Fibroblast of lung (primary cell): ENCODE measurements around the gene LRGUK. TPM values are rescaled to one million over a fixed set of nuclear protein-coding genes. Genes with fewer than 3 reads are reported as not detected.

Source experiments
- DNase-seq, 2 donors: peaks; one replicate each; pipeline versions ENCODE4 v3.0.0 to v3.0.0-alpha.2; 2010; ENCODE audit warnings: low read depth in 2 of 2
- H2AFZ ChIP-seq: 2 replicates; pipeline ENCODE4 v1.5.1; 2012; ENCODE audit warnings: low read length, control low read depth, inconsistent platforms
- H3K27ac ChIP-seq: 2 replicates; pipeline ENCODE4 v1.5.1; 2011; ENCODE audit warnings: low read length, control low read depth; ENCODE audit not compliant: insufficient read depth
- H3K27me3 ChIP-seq: 2 replicates; pipeline ENCODE4 v1.5.1; 2011; ENCODE audit warnings: mild to moderate bottlenecking, low read length; ENCODE audit not compliant: control insufficient read depth, insufficient read depth
- H3K36me3 ChIP-seq: 2 replicates; pipeline ENCODE4 v1.5.1; 2011; ENCODE audit warnings: low read length; ENCODE audit not compliant: control insufficient read depth, insufficient read depth
- H3K4me1 ChIP-seq: 2 replicates; pipeline ENCODE4 v1.5.1; 2011; ENCODE audit warnings: low read length; ENCODE audit not compliant: control insufficient read depth, insufficient read depth; ENCODE audit errors: extremely low read depth
- H3K4me2 ChIP-seq: 2 replicates; pipeline ENCODE4 v1.5.1; 2011; ENCODE audit warnings: low read length, control low read depth; ENCODE audit not compliant: insufficient read depth; ENCODE audit errors: extremely low read depth
- H3K4me3 ChIP-seq, 4 experiments: fragments of 200-600 bp in 1 of 4; sonication (generic) in 1 of 4; replicated peaks in 1 of 4; 2 replicates each; pipeline ENCODE4 v1.5.1; 2011 to 2016; ENCODE audit warnings: low read length in 4 of 4, low read depth in 3 of 4, mild to moderate bottlenecking in 3 of 4, control low read depth in 2 of 4, inconsistent platforms in 1 of 4, mixed read lengths in 1 of 4; ENCODE audit not compliant: insufficient read depth in 1 of 4; ENCODE audit errors: control extremely low read depth in 1 of 4
- H3K79me2 ChIP-seq: 2 replicates; pipeline ENCODE4 v1.5.1; 2012; ENCODE audit warnings: mild to moderate bottlenecking, low read length, inconsistent platforms; ENCODE audit not compliant: control insufficient read depth, insufficient read depth
- H3K9ac ChIP-seq: 2 replicates; pipeline ENCODE4 v1.5.1; 2011; ENCODE audit warnings: mild to moderate bottlenecking, low read length, control low read depth; ENCODE audit not compliant: insufficient read depth
- H3K9me3 ChIP-seq: 2 replicates; pipeline ENCODE4 v1.5.1; 2012; ENCODE audit warnings: low read depth, low read length; ENCODE audit not compliant: control insufficient read depth, insufficient read depth
- H4K20me1 ChIP-seq: 2 replicates; pipeline ENCODE4 v1.5.1; 2011; ENCODE audit warnings: low read length; ENCODE audit not compliant: control insufficient read depth, insufficient read depth; ENCODE audit errors: extremely low read depth
- EZH2 ChIP-seq: IDR thresholded peaks from 2 replicates; pipeline ENCODE4 v1.5.1; 2012; ENCODE audit warnings: low read length, control low read depth, mild to moderate bottlenecking; ENCODE audit errors: missing control alignments
- polyA plus RNA-seq, 2 donors: library from polyadenylated mRNA; depleted of rRNA in 1 of 2; stranded (reverse) in 1 of 2; unstranded in 1 of 2; fragments of >200 nt; gene quantifications; 2 replicates each; pipeline ENCODE4 v1.2.1, GENCODE V29; 2011 to 2012; ENCODE audit warnings: missing spikeins in 1 of 2
- total RNA-seq: library from RNA; depleted of rRNA; stranded (reverse); fragments of >200 nt; gene quantifications from 2 replicates; pipeline ENCODE4 v1.2.1, GENCODE V29; 2014
- TF ChIP-seq, protein P1 (sequence below), 2 donors: IDR thresholded peaks in 1 of 2; conservative IDR thresholded peaks in 1 of 2; 1 replicate in 1 of 2; 2 replicates in 1 of 2; pipeline ENCODE4 v1.5.1; 2011 to 2012; ENCODE audit warnings: low read length in 2 of 2, control low read depth in 1 of 2, inconsistent platforms in 1 of 2, low read depth in 1 of 2, mild to moderate bottlenecking in 1 of 2

The LRGUK gene
- total and polyA plus RNA-seq, 2 donors (not counting 1 experiment from before 2014, with no cell fraction given): 0.08 to 0.17 TPM

DNA sequence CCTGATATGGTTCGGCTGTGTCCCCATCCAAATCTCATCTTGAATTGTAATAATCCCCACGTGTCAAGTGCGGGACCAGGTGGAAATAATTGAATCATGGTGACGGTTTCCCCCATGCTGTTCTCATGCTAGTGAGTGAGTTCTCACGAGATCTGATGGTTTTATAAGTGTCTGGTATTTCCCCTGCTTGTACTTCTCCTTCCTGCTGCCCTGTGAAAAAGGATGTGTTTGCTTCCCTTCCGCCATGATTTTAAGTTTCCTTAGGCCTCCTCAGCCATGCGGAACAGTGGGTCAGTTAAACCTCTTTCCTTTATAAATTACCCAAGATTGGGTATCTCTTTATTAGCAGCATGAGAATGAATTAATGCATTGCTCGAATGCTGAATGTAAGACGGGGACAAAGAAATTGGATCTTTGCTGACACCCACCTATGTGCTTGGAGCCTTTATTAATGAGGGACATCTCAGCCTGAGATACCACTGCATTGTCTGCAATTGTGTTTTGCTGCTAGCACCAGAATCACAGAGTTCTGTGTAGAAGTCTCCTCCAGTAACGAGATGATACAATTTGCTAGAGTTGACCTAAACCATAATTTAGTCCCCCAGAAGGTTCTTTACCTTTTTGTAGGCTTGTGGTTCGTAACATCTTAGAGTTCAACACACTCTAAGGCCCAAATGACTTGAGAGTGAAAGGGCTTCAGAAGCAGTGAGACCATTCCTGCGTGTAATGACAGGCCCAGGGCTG lies 160.9 kb downstream of the LRGUK start:
- Histone ChIP-seq H4K20me1 (no peaks in the 10 kb centered on the region), H2AFZ (no peak overlapping the region), H3K4me1 (no peaks in the 10 kb centered on the region), H3K4me3 (no peak overlapping the region), H3K36me3 (no peaks in the 10 kb centered on the region), H3K9ac (no peak overlapping the region), H3K27me3 (no peaks in the 10 kb centered on the region), H3K9me3 (no peaks in the 10 kb centered on the region), H3K4me2 (no peak overlapping the region), H3K79me2 (no peaks in the 10 kb centered on the region), H3K27ac (no peak overlapping the region)
- no peak for TF ChIP-seq EZH2
- TF ChIP-seq, protein P1, sequence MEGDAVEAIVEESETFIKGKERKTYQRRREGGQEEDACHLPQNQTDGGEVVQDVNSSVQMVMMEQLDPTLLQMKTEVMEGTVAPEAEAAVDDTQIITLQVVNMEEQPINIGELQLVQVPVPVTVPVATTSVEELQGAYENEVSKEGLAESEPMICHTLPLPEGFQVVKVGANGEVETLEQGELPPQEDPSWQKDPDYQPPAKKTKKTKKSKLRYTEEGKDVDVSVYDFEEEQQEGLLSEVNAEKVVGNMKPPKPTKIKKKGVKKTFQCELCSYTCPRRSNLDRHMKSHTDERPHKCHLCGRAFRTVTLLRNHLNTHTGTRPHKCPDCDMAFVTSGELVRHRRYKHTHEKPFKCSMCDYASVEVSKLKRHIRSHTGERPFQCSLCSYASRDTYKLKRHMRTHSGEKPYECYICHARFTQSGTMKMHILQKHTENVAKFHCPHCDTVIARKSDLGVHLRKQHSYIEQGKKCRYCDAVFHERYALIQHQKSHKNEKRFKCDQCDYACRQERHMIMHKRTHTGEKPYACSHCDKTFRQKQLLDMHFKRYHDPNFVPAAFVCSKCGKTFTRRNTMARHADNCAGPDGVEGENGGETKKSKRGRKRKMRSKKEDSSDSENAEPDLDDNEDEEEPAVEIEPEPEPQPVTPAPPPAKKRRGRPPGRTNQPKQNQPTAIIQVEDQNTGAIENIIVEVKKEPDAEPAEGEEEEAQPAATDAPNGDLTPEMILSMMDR (conservative IDR thresholded peaks at IDR 0.05 in 1 of 2, IDR thresholded peaks at IDR 0.05 in 1 of 2; ENCODE audit: low read depth in 1 of 2, low read length in 2 of 2): no peak
- DNase-seq: no peak

DNA sequence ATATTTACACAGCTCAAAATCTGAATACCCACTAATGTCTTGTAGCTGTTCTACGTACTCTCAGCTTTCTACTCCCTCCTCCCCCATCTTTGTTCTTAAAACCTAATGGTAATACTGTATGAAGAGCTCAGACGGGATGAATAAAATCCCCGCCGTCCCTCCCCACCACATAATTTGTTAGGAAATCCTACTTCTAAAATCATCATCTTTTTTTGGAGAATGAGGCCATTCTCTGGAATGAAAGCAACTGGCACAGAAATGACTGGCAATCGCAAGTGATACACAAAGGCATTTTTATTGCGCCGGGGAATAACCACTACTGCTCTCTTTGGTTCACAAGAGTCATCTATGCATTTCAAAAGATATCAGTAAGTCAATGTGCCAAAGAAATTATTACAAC lies 162.3 kb downstream of the LRGUK start:
- Histone ChIP-seq H3K79me2 (no peaks in the 10 kb centered on the region), H3K9me3 (no peaks in the 10 kb centered on the region), H3K4me3 (no peak overlapping the region), H3K27ac (no peak overlapping the region), H3K4me1 (no peaks in the 10 kb centered on the region), H4K20me1 (no peaks in the 10 kb centered on the region), H3K9ac (no peak overlapping the region), H2AFZ (no peak overlapping the region), H3K36me3 (no peaks in the 10 kb centered on the region), H3K27me3 (no peaks in the 10 kb centered on the region), H3K4me2 (no peak overlapping the region)
- TF ChIP-seq, protein P1 (conservative IDR thresholded peaks at IDR 0.05 in 1 of 2, IDR thresholded peaks at IDR 0.05 in 1 of 2; ENCODE audit: low read depth in 1 of 2, low read length in 2 of 2): no peak
- no peak for TF ChIP-seq EZH2
- DNase-seq: no peak

DNA sequence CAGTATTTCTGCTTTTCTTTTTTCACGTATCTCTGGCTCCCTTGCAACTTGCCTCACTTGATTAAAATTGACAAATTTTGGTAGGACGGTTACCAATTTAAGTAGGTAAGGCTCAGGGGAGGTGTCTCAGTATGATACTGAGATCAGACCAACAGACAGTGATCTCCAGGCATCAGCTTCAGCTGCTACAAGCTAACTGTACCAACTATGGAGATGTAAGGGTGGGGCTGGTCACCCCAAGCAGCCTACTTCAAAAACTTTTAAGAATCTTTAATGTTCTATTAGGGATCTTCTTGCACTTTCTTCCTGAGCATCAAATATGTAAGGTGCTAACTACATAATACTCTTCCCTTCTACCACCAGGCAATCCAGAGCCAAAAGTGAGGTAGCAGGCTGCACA lies 162.7 kb downstream of the LRGUK start:
- no peak overlapping the region for H3K4me2 ChIP-seq

More for the DNA sequence above, 162.7 kb downstream of the LRGUK start:
- Histone ChIP-seq H3K36me3 (no peaks in the 10 kb centered on the region), H2AFZ (no peak overlapping the region), H3K79me2 (no peaks in the 10 kb centered on the region), H3K9ac (no peak overlapping the region), H4K20me1 (no peaks in the 10 kb centered on the region), H3K27ac (no peak overlapping the region), H3K4me1 (no peaks in the 10 kb centered on the region), H3K27me3 (no peaks in the 10 kb centered on the region), H3K9me3 (no peaks in the 10 kb centered on the region), H3K4me3 (no peak overlapping the region)
- TF ChIP-seq, protein P1 (conservative IDR thresholded peaks at IDR 0.05 in 1 of 2, IDR thresholded peaks at IDR 0.05 in 1 of 2; ENCODE audit: low read depth in 1 of 2, low read length in 2 of 2): no peak
- no peak for TF ChIP-seq EZH2
- DNase-seq: no peak
